HG03039 (cell line): ENCODE data around the gene KCNMA1.

Source experiments
- ATAC-seq: cut with Tn5 transposase; IDR thresholded peaks from one replicate; pipeline ENCODE4 v1.9.1; 2021; ENCODE audit warnings: mild to moderate bottlenecking, moderate library complexity; ENCODE audit not compliant: unreplicated experiment

Gene KCNMA1

DNA sequence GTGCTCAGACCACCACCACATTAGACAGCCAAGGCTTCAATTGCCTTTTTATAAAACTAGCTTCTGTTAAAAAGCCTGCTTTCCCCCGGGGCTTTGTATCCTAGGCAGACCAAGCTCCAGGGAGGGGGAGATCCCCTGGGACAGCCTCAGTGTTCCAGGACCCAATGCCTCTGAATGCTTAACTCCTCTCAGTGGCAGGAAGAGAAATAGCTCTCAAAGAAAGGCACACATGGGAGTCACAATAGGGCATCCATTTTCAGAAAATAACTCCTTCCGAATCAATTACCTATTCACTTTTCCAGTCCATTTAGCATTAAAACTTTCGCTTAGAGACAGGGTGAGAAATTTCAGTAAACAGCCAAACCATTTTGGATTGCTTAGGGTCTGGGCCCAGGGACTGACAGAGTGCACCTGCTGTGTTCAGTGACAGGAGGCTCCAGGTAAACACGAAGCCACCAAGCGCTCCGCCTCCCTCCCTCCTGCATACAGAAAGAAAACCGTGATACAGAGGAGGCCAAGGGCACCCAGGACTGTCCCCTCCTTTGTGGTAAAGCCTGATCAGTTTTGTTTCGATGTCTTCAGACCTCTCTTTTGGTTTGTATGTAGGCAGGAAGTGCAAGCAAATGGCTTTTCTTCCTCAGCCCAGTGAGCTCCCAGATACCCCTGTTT is 599.7 kb downstream of the KCNMA1 start:
- ATAC-seq, result no peak

DNA sequence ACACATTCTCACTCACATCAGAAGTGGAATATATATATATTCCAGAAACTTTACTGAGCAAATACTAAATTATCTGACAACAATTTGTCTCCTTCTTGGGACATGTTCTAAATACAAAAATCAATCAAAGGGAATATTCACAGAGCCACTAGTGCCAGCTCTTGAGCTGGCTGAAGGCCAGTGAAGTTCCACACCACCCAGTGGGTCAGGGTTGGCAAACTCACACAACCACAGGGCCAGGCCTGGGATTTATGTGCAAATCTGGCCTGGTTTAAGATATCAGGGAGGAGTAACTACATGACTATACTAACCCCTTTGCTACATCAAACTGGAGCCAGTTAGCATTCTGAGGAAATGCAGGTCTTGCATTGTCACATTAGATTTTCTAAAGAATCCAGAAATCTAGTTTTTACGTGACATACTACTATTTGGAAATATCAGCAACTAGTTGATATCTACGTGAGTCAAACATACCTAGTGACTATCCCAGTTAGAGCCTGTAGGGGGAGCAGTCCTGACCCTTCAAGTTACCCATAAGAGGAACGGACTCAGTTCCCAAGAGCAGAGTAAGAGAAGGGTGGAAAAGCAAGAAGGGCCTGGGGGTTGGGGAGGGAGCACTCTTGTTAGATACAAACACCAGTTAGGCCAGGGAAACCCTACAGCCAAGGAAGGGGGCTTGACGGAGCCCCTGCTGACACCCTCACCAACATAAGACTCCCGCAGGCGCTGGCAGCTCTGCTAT is 600.4 kb downstream of the KCNMA1 start:
- no peak for ATAC-seq

GRCh38 chr10:77036276-77036675 is 601.3 kb downstream of the KCNMA1 start:
- ATAC-seq, result no peak

DNA sequence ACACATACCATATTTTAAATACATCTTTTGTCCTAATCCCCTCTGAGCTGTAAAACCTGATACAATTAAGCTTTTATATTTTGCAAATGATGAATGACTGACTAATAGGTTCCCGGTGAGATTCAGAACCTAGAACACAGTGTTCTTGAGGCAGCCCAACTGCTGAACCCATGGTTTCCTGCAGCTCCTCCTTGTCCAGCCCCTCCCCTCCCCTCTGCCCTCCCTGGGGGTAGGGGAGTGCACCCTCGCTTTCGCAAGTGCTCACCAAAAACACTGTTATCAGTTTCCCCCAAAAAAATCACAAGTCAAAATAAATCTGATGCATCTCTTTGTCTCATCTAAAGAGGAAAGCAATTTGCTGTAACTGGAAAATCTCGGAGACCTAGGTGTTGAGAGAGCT is 602.8 kb downstream of the KCNMA1 start:
- ATAC-seq, result no peak

- ATAC-seq, result no peak
Measured at GRCh38 chr10:77034240-77034639, 603.4 kb downstream of the KCNMA1 start.

GRCh38 chr10:77032188-77032570 is 605.4 kb downstream of the KCNMA1 start:
- ATAC-seq, result no peak

- ATAC-seq, result no peak
Measured at GRCh38 chr10:77031531-77032187, 605.9 kb downstream of the KCNMA1 start.

DNA sequence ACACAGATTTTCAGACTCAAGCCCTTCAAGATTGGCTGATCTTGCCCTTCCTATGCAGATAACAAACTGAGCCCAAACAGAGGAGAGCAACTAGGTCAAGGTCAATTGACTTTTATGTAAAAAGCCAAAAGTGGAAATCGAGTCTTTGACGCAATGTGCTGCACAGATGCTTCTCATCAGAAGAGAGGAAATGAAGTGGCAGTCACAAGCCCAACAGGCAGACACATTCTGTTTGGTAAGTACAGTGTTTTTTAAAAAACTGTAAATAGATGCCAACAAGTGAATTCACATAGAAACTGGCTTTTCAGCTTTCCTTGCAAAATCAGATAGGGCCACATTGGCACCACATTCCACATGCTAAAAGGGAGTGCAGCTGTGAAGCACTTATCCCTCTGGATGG is 606.6 kb downstream of the KCNMA1 start:
- no peak for ATAC-seq

DNA sequence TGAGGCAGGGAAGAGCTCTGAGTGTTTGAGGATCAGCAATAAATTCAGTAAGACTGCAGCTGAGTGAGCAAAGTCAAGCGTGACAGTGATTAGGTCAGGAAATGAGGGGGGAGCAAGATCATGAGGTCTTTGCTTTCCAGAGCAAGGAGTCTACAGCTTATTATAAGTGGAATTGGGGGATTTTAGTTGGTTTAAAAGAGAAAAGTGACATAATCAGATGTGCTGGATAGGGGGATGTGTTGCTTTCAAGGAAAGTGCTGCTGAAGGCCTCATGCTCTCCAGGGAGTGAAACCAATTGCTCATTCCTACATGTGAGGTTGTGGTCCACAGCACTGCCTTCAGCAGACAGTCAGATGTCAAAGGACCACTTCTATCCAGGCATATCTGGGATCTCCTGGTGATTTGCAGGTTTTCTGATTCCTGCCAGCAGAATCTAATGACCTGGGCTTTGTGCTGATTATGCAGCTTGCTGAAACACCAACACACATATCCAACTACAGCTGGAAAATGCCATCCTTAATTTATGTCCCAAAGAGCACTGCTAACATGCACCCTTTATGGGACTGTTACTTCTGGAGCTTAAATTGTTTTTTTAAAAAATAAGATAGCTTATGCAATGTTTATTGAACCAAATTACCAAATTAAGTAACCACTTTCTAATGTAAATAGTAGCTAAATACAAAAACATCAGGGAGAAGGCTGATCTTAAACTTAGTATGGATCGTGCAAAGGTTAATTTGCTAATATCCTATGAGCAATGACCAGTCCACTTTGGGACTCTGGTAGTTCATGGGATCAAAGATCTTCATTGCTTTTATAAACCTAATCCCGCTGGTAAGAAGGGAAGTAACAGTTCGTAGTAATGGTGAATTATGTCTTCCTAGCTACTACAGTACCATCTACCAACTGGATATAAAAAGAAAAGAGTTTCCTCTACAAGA is 607.6 kb downstream of the KCNMA1 start:
- ATAC-seq, result no peak

DNA sequence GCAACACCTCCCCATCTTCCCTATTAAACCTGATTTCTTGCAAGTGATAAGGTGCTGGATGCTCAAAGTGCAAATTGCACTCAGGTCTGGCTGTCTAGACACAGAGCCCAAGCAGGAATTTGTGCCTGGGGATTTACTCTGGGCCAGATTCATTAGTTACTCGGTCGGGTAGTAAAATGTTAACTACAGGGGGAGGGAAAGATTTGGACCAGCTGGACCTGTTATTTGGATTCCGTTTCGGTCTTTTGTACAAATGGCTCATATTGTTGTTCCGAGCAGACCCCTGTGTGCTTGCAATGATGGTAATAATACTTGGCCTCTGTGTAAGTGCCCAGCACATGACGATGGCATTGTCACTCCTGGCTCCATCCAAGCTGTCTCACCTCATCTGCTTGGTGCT is 609.6 kb downstream of the KCNMA1 start:
- no peak for ATAC-seq

GRCh38 chr10:77027576-77027975 is 610.0 kb downstream of the KCNMA1 start:
- ATAC-seq, result peak; percentile 65

DNA sequence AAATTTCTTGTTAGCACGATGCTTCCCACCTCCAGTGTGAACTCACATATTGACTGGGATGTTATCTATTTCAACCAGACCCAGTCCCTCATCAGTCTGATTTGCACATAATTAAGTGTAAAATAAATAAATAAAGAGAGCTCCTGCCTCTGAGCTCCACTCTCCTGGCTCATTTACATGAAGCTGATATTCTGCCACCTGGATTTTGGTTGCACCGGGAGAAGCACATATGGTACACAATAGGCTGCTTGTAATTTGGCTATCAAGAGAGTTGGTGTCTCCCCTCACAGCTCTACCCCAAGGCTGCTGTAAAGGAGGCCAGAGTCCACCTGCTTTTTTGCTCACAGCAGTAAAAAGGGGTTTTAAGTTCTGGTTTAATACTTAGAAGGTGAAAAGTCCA is 610.5 kb downstream of the KCNMA1 start:
- ATAC-seq, result no peak

GRCh38 chr10:77026148-77026547 is 611.5 kb downstream of the KCNMA1 start:
- ATAC-seq, result no peak

DNA sequence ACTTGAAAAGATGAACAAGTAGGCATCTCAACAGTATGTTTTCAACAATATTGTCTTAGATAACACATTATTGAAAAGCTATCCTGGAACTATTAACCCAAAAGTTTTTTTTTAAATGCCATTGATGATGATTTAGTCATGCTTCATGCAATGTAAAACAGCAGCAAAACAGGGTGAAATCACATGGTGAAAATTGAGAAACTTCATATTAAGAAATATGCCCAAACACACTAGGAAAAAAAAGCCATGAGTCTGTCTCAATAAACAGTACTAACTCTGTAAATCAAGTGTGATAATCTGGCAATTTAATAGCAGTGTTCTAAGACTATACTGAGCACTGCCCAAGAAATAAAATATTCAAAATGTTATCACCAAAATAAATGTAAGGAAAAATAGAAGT is 613.1 kb downstream of the KCNMA1 start:
- ATAC-seq, result no peak

GRCh38 chr10:77023396-77023795 is 614.2 kb downstream of the KCNMA1 start:
- ATAC-seq, result no peak

- no peak for ATAC-seq
Measured at GRCh38 chr10:77022671-77023070, 614.9 kb downstream of the KCNMA1 start.

DNA sequence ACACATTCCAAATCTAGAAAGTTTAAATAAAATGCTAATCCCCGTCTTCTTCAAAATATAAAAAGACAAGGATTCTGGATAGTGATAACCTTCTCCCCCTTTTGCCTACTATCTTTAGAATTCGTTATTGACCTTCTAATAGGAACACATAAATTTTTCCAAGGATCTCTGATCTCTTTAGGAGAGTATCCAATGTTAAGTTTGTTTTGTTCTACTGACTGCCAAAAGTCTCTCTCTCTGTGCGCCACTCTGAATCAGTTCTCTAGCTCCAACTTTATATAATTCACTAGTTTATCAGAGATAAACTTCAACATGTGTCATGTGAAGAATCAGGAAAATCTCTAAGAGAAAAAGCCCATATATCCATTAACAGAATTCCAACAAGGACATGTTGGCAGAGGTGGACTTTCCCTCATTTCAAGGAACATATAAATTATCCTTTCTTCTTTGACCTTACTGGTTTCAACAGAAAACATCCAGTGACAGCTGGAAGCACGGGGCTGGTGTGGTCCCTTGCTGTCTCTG is 615.6 kb downstream of the KCNMA1 start:
- no peak for ATAC-seq

GRCh38 chr10:77020426-77021040 is 617.1 kb downstream of the KCNMA1 start:
- ATAC-seq, result no peak

GRCh38 chr10:77016855-77017254 is 620.8 kb downstream of the KCNMA1 start:
- ATAC-seq, result no peak

- no peak for ATAC-seq
Measured at GRCh38 chr10:77016278-77016815, 621.3 kb downstream of the KCNMA1 start.
